Activated gamma-delta T cell (primary cell): ENCODE data around the gene LATS2.

Experiments
- DNase-seq: peaks from one replicate; lab custom pipeline; 2025; lab: John Stamatoyannopoulos, UW
- total RNA-seq, 2 donors: gene quantifications; one replicate each; lab custom pipeline; 2026; lab: John Stamatoyannopoulos, UW

Gene LATS2
- 24.6 to 26.3 reads per million in 2 donors for total RNA-seq

GRCh38 chr13:21061029-21061763 is at the start of gene LATS2:
Gene LATS2, minus strand, starts transcription at chr13:21061586. Its CDS starts 15,560 bp downstream, at chr13:21046026.
- peak; percentile 68 for DNase-seq

GRCh38 chr13:21109168-21109567 is 47.8 kb upstream of the LATS2 start:
- no peak for DNase-seq

DNA sequence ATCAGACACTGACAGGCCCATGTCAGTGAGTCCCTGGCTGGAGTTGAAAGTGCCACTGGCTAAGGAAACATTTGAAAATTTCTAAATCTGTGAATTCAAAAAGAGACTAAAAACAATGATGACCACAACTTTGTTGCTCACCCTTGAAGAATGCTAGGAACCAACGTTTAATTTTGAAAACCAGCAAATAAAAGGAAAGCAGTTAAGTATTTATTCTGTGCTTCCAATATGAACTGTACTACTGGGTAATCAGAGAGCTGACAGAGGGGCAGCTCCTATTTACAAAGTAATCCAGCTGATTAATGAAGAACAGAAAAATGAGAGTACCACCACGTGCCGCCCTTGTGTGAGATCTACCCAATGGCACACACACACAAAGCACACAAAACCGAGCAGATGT is 44.7 kb upstream of the LATS2 start:
- no peak for DNase-seq

GRCh38 chr13:21104199-21105019 is 43.0 kb upstream of the LATS2 start:
- DNase-seq: no peak

DNA sequence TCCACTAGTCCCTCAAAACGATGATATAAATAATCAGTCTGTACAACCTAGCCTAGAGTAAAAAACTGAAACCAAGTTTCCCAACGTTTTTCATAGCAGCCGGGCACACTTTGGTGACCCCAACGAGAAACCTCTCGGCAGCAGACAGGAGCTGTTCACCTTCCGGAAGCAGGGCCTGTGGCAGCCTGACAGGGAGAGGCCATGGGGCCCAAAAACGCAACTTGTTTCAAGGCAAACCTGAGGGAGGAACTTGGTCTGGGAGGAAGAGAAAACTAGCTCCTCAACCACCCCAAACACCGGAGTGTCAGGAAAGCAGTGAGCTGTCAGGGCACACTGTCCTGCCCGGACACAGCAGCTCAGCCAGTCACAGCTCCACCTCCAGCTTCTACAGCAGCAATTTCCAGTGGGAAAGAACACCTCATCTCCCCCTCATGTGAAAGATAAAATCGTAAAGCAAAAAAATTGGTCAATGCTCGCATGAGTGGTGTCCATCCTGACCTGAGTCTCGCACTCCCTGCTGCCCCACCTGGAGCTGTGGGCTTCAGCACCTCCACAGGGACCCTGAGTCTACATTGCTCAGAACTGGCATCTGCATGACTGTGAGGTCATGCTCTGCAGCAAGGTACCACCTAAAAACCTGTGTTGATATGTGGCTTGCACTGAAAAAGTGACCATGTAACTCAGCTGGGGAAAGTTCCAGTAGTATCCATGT is 40.6 kb upstream of the LATS2 start:
- DNase-seq: no peak

DNA sequence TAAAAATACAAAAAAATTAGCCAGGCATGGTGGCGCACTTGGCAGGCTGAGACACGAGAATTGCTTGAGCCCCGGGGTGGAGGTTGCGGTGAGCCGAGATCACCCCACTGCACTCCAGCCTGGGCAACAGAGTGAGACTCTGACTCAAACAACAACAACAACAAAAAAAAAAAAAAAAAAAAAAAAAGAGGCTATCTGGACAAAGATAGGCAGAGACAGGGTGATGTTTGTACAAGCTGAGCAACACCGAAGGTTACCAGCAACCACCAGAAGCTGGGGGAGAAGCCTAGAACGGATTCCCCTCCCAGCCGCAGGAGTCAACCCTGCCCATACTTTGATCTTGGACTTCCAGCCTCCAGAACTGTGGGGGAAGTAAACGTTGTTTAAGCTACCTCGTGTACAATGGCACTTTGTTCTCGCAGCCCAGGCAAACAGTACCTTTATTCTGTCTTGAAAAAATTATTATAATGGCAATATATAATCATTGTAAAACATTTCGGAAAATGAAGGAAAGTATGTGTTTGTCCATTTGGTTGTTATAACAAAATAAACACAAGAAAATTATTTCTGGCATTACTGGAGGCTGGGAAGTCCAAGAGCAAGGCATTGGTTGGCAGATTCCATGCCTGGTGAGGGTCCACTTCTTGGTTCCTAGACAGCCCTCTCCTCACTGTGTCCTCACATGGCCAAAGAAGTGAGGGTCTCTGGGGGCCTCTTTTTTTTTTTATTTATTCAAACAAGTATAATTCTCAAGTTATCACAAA is 39.8 kb upstream of the LATS2 start:
- no peak for DNase-seq

DNA sequence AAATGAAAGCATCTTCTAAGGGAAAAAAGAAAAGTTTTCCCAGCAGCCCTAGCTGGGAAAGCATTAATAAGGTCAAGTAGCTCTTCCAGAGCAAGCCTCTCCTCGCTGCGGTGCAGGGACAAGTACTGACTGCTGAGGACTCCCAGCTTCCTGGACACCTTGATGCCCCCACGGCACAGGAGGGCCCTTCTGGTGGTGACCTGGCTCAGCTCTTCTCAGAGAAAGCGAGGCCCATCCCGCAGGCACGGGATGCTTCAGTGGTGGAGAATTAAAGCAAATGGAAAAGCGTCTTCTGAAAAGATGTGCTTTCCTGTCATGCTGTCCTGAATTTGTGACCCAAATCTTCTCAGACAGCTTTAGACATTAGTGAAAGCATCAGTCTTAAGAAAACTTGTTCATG is 38.8 kb upstream of the LATS2 start:
- no peak for DNase-seq

DNA sequence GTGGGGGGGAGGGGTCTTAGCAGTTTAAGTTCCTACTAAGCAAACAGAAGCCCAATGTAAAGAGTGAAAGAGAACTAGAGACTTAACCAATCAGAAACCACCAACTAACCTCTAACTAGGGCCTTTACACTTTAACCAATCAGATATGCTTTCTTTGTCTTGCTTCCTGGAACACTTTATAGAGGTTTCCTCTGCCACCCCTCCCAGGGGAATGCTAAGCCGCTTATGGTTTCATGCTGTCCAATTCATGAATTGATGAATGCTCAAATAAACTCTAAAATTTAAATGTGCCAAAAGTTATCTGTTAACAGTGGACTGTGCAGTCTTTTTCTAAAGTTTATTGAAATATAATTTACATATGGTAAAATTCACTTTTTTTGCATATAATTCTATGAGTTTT is 33.9 kb upstream of the LATS2 start:
- no peak for DNase-seq

DNA sequence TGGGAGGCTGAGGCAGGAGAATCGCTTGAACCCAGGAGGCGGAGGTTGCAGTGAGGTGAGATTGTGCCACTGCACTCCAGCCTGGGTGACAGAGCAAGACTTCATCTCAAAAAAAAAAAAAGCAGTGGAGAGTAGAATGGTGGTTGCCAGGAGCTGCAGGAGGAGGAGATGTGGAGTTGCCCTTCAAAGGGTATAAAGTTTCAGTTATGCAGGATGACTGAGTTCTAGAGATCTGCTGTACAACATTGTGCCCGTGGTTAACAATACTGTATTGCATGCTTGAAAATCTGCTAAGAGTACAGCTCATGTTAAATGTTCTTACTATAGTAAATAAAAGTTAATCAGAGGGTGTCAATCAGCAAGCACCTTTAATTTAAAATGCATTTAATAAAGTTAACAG is 28.4 kb upstream of the LATS2 start:
- no peak for DNase-seq

DNA sequence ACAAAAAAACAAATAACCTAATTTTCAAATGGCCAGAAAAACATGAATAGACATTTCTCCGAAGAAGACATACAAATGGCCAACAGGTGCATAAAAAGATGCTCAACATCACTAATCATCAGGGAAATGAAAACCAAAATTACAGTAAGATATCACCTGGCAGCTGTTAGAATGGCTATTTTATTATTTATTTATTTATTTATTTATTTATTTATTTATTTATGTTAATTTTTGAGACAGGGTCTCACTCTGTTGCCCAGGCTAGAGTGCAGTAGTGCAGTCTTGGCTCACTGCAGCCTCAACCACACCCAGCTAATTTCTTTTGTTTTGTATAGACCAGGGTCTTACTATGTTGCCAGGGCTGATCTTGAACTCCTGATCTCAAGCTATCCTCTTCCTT is 27.1 kb upstream of the LATS2 start:
- DNase-seq: no peak

- no peak for DNase-seq
Measured at GRCh38 chr13:21086929-21087328, 25.5 kb upstream of the LATS2 start.

DNA sequence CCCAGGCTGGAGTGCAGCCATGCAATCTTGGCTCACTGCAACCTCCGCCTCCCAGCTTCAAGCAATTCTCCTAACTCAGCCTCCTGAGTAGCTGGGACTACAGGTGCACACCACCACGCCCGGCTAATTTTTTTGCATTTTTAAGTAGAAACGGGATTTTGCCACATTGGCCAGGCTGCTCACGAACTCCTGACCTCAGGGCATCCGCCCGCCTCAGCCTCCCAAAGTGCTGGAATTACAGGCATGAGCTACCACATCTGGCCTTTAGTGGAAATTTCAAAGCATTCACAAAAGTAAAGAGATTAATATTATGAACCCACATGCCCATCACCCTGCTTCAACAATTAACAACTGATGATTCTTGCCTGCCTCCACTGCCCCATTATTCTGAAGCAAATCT is 20.5 kb upstream of the LATS2 start:
- DNase-seq: no peak

GRCh38 chr13:21080593-21080891 is 19.2 kb upstream of the LATS2 start:
- no peak for DNase-seq

DNA sequence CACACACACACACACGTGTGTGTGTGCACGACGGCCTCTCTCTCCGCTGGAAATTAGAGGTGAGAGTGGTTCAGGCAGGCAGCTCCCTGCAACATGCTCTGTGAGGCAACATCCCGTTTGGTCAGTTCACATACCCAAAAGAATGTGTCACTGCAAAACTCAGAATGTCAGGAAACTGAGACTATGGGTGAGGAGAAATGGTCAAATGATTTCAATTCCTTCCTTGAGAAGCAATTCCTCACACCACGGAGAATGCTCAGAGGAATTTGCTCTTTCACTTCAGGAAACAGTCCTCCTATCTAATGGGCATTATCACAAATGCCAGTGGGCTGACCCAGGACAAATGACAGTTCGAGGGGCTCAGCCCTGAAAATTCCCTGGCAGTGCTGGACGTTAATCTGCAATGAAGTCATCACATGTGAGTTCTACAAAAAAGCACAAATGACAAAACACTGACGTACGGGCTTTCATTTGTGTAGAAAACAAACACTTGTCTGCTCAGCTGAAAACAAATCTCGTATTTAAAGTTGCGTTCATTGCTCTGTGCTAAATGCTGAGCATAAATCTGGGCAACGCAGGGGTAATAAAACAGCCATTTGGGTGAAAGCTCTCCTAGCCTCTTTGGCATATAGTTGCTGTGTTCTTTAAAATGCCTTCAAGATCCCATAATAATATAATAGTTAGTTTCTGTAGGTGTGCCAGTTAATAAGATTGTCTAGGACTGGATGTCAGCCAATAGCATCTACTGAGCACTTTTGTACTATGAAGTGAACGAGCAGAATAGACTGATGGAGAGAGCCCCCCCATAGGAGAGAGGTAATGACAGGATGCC is 18.6 kb upstream of the LATS2 start:
- DNase-seq: no peak

DNA sequence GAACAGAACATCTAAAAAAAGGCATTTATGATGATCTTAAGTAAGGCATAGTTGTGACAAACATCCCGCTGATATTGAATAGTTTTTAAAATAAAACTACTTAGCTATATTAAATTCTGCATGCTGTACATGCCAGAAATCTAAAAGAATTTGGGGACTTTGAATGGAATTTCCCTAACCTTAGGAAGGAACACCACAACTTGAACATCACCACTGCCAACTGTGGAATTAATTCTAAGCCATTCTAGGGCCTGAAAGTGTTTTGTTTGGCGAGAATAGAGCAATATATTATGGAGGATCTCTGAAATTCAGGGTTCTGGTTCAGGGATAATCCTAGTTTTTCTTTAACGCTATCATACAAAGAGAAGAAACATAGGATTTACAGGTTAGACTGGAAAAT is 17.8 kb upstream of the LATS2 start:
- no peak for DNase-seq

- no peak for DNase-seq
Measured at GRCh38 chr13:21078501-21078900, 17.1 kb upstream of the LATS2 start.

DNA sequence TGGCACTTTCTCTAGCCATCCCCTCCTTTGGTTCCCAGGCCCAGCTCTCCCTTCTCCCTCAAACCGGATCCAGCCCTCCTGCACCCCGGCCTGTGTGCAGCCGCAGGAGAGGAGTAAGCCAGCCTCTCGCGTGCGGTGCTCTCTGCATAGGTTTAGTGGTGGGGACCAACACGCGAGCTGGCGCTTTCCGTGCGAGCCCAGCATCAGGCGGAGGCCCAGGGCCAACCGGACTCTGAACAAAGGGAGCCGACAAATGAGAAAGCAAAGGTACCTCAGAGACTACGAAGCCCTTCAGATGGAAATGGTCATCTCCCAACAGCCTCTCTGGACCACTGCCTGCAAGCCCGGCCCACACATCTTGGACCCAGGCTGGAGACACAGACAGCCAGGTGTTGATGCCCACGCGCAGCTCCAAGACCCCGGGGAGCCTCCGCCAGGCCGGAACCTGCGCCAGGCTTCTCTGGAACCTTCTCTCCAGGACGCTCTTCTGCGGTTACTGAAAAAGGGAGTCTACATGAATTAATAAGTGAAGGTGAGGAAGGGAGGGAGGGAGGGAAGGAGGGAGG is 16.5 kb upstream of the LATS2 start:
- DNase-seq: no peak

GRCh38 chr13:21077076-21077787 is 15.8 kb upstream of the LATS2 start:
- DNase-seq: no peak

GRCh38 chr13:21076253-21076652 is 14.9 kb upstream of the LATS2 start:
- DNase-seq: no peak
